HAP-1 (cell line): ENCODE measurements around the gene ANKRD11.
A peak's percentile ranks its signal among the peaks of the same experiment; 100 is the strongest.

Experiments
- DNase-seq, 2 experiments: peaks; one replicate each; pipeline ENCODE4 v3.0.0-alpha.2; 2016 to 2020; ENCODE audit warnings: low spot score in 2 of 2
- H3K27me3 ChIP-seq: fragments of 250-450 bp; sonication (Bioruptor Pico); 2 replicates; pipeline ENCODE4 v1.5.1; 2020; ENCODE audit warnings: low read depth, mild to moderate bottlenecking, moderate library complexity
- H3K36me3 ChIP-seq: fragments of 250-450 bp; sonication (Bioruptor Pico); replicated peaks from 2 replicates; pipeline ENCODE4 v1.5.1; 2020; ENCODE audit warnings: mild to moderate bottlenecking
- H3K4me1 ChIP-seq: fragments of 250-450 bp; sonication (Bioruptor Pico); 2 replicates; pipeline ENCODE4 v1.5.1; 2020; ENCODE audit warnings: mild to moderate bottlenecking
- H3K4me3 ChIP-seq: fragments of 250-450 bp; sonication (Bioruptor Pico); 2 replicates; pipeline ENCODE4 v1.5.1; 2020; ENCODE audit warnings: mild to moderate bottlenecking, moderate library complexity
- H3K9me3 ChIP-seq: fragments of 250-450 bp; sonication (Bioruptor Pico); 2 replicates; pipeline ENCODE4 v1.5.1; 2020; ENCODE audit warnings: mild to moderate bottlenecking, moderate library complexity
- in situ Hi-C: fragments of 300-500 bp; cut with MboI; formaldehyde crosslinking; loops from 3 replicates; pipeline ENCODE4 v1.14.3; 2020; ENCODE audit warnings: low sequenced_read_pairs, inconsistent platforms, mixed read lengths

The ANKRD11 gene

DNA sequence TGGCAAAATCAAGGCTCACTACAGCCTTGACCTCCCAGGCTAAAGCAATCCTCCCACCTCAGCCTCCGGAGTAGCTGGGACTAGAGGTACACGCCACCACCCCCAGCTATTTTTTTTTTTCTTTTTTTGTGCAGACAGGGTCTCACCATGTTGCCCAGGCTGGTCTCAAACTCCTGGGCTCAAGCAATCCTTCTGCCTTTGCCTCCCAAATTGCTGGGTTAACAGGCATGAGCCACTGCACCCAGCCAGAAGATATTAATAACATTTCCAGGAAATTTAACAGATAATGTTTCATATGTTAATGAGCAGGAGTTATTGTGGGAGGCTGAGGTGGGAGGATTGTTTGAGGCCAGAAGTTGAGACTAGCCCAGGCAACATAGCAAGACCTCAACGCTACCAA is 9.4 kb upstream of the ANKRD11 start:
- no peaks in the 10 kb centered on the region for H3K27me3 ChIP-seq
- no peaks in the 10 kb centered on the region for H3K9me3 ChIP-seq
- DNase-seq: no peak
- no peak overlapping the region for H3K4me3 ChIP-seq
- no peaks in the 10 kb centered on the region for H3K36me3 ChIP-seq
- no peaks in the 10 kb centered on the region for H3K4me1 ChIP-seq
- in situ Hi-C loops: no loop called here

DNA sequence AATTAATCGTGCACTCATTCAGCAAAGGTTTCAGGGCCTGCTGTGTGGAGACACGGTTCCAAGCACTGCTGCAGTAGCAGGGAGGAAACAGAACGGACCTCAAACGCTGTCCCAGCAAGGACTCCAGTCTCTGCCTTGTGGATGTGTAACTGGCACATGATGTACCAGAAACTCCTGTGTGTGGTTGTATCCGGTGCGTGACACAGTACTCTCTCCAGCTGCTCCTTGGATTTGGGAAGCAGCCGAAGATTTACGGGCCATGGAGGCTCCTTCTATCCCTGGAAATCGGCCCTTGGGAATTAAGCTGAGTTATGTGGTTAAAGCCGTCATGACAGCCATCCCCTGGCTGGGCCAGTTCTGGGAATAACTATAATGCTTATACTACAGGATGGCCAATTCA is 8.5 kb upstream of the ANKRD11 start:
- H3K4me1 ChIP-seq: no peaks in the 10 kb centered on the region
- in situ Hi-C loops: no loop called here
- no peaks in the 10 kb centered on the region for H3K27me3 ChIP-seq
- DNase-seq: no peak
- no peaks in the 10 kb centered on the region for H3K9me3 ChIP-seq
- H3K36me3 ChIP-seq: no peaks in the 10 kb centered on the region
- H3K4me3 ChIP-seq: no peak overlapping the region

DNA sequence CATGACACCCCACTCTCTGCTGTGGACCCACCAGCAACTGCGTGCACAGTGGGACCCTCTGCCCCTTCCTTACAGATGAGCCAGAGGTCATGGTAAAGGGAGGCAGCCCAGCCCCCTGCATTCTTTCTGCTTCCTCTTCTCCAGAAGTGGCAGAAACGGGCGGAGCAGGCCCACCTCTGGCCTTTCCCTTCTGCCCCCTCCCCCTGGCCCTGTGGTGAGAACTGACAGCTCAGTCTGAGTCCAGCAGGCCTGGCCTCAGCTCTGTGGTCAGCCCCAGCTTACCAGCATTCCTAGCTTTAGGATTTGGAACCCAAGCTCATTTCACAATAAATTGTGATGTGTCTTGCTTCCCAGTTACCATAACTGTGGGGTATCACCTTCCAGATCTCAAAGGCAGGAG is 4.8 kb upstream of the ANKRD11 start:
- H3K36me3 ChIP-seq: no peaks in the 10 kb centered on the region
- in situ Hi-C loops: no loop called here
- H3K4me1 ChIP-seq: peaks cover 6% of the 10 kb centered on the region
- no peak for DNase-seq
- no peaks in the 10 kb centered on the region for H3K27me3 ChIP-seq
- no peaks in the 10 kb centered on the region for H3K9me3 ChIP-seq
- no peak overlapping the region for H3K4me3 ChIP-seq

DNA sequence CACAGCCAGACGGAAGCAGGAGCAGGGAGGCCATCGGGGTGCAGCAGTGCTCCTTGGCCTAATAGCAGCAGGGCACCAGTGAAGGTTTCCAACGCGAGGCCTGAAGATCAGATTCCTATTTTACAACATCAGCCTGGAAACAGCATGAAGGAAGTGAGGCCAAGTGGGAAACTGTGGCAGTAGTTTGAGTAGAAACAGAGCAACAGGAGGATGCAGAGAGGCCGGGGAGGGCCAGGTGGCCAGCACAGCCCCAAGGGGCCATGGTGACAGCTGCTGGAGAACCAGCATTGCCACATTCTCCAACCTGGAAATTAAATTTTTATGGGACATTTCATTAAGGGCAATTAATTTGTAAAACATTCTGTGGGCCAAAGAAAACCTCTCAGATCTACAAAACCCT is 3.4 kb upstream of the ANKRD11 start:
- in situ Hi-C loops: no loop called here

DNA sequence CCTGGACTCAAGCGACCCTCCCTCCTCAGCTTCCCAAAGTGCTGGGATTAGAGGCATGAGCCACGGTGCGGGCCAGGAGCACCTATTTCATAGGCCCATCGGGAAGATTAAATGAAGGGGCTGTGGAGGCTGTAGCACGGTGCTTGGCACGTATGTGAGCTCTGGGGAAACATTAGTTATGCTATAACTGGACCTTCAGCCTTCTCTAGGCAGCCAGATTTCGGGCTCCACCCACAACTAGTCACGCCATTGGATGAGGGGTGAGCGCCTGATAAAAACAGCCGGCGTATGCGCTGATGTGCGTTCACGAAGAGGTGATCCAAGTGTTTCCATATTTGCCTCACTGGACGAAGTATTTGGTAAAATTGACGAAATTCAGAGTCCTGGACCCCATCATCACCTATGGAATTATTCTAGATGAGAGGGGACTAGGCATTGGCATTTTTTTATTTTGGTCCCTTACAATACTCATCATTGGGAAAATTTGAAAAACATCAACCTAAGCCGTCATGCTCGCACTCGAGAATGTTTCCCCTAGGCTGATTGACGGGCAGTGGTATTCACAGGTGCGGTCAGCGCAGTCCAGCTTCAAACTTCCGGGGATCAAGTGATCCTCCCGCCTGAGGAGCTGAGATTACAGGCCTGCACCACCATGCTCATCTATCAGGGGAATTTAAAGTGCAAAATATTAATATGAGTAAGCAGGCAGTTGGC is 1.8 kb upstream of the ANKRD11 start:
- DNase-seq: no peak
- no peaks in the 10 kb centered on the region for H3K9me3 ChIP-seq
- in situ Hi-C loops: no loop called here
- H3K4me1 ChIP-seq: peaks cover 19% of the 10 kb centered on the region
- H3K36me3 ChIP-seq: peaks cover 9% of the 10 kb centered on the region
- H3K4me3 ChIP-seq: peak overlapping the region; percentile 72
- H3K27me3 ChIP-seq: no peaks in the 10 kb centered on the region

More for the DNA sequence above, 3.4 kb upstream of the ANKRD11 start:
- no peaks in the 10 kb centered on the region for H3K9me3 ChIP-seq
- DNase-seq: no peak
- peaks cover 6% of the 10 kb centered on the region for H3K4me1 ChIP-seq
- no peak overlapping the region for H3K4me3 ChIP-seq
- no peaks in the 10 kb centered on the region for H3K36me3 ChIP-seq
- no peaks in the 10 kb centered on the region for H3K27me3 ChIP-seq

DNA sequence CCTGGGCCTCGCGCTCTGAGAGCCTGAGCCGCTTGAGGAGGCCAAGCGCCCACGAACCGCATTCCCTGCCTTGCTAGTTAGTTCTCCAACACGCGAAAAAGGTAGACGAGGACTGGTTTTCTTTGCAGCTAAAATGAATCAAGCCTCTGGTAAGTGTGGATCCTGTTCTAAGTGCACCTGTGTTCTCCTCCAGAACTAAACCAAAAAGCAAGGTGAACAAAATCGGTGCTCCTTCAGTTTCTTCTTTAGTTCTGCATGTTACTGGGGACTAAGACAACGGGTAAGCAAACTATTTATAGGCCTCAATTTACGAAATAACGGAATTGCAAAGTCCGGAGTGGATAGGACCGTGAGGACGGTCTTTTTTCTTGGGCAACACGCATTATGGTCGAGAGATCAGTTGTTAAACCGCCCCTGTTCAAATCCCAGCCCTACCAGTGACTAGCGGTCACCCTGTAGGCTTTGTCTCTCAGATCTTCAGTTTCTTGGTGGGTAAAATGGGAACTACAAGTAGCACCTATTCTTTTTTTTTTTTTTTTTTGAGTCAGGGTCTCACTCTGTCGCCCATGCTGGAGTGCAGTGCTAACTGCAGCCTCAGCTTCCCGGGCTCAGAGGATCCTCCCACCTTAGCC is 993 bp upstream of the ANKRD11 start:
- Histone ChIP-seq H3K9me3 (no peaks in the 10 kb centered on the region), H3K36me3 (peaks cover 10% of the 10 kb centered on the region), H3K4me1 (peaks cover 25% of the 10 kb centered on the region), H3K27me3 (no peaks in the 10 kb centered on the region), H3K4me3 (peak overlapping the region; percentile 72)
- DNase-seq: no peak
- in situ Hi-C loops: no loop called here

DNA sequence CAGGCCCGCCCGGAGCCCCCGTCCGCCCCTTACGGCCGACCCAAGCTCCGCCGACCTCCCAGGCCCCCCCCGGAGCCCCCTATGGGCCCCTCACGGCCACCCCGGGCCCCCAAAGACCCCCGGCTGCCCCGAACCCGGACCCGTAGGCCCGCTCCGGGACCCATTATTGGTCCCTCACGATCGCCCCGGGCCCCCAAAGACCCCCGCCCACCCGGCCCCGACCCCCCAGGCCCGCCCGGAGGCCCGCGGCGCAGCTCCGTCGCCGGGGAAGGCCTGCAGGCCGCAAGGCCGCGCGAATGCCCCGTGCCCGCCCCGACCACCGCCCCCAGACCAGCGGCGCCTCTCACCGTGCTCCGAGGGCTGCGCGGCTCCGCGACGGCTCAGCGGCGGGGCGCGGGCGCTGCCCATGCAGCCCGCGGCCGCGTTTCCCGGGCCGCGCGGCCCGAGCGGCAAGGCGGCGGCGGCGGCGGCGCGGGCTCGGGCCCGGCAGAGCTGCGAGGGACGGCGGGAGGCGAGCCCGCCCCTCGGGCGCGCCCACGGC is 393 bp downstream of the ANKRD11 start:
- Histone ChIP-seq H3K9me3 (no peaks in the 10 kb centered on the region), H3K4me1 (peaks cover 36% of the 10 kb centered on the region), H3K27me3 (no peaks in the 10 kb centered on the region), H3K4me3 (peak overlapping the region; percentile 72), H3K36me3 (peaks cover 14% of the 10 kb centered on the region)
- in situ Hi-C loops: no loop called here
- DNase-seq: no peak

DNA sequence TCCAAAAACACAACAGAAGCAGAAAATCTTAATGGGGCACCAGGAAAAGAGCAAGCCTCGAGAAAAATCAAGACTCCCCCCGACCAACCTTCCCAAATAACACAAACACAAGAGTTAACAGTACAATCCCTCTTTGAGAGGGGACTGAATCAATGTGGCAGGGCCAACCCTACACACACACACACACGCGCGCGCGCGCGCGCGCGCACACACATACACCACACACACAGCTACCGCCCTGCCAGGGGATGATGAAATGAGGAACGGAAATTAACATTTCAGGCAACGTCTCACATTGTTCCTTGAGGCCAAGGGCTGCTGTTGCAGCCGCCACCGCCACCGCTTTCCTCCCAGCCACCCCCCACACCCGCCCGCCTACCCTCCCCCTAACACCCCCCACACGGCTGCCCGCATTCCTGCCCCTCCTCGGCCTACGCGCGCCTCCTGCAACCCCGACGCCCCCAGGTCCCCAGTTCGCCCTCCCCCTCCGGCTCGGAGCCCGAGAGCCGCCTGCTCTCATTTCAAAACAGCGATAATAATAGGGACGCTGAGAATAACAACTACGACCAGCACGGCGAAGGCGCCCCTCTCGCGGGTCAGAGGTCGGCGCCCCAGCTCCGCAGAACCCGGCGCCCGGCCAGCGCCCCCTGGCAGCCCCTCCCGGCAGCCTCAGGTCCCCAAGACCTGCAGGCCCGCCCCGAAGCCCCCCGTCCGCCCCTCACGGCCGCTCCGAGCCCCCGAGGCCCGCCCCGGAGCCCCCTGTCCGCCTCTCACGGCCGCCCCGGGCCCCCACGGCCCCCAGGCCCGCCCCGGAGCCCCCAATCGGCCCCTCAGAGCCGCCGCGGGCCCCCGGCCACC is 1.1 kb downstream of the ANKRD11 start:
- in situ Hi-C loops: no loop called here
- peak overlapping the region; percentile 62 for H3K4me3 ChIP-seq
- peaks cover 16% of the 10 kb centered on the region for H3K36me3 ChIP-seq
- H3K4me1 ChIP-seq: peaks cover 43% of the 10 kb centered on the region
- H3K27me3 ChIP-seq: no peaks in the 10 kb centered on the region
- peak; percentile 83 to 90 for DNase-seq
- H3K9me3 ChIP-seq: no peaks in the 10 kb centered on the region

DNA sequence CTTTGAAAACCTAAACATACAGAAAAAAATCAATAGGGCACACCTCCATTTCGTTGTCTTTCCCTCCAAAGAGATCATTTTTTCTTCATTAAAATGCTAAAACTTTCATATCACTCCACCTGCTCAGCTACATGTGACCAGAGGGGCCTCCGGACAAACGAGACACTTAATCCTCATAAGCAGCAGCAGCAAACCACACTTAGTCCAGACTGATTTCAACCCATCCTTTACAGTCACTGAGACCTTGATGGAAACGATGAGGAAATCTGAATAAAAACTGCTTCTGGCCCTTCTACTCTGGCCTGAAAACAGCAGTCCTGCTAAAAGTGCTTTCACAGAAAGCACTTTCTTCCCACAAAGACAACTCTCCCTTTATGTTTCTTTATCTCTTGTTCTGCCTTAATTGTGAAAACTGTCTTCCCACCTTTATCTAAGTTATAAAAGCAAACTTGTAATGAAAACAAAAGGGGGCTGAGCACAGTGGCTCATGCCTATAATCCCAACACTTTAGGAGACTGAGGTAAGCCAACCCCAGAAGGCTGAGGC is 4.6 kb downstream of the ANKRD11 start:
- Histone ChIP-seq H3K4me1 (peaks cover 39% of the 10 kb centered on the region), H3K4me3 (no peak overlapping the region), H3K27me3 (no peaks in the 10 kb centered on the region), H3K36me3 (peaks cover 33% of the 10 kb centered on the region), H3K9me3 (no peaks in the 10 kb centered on the region)
- in situ Hi-C loops: no loop called here
- DNase-seq: peak in 1 of 2 experiments; percentile 37

DNA sequence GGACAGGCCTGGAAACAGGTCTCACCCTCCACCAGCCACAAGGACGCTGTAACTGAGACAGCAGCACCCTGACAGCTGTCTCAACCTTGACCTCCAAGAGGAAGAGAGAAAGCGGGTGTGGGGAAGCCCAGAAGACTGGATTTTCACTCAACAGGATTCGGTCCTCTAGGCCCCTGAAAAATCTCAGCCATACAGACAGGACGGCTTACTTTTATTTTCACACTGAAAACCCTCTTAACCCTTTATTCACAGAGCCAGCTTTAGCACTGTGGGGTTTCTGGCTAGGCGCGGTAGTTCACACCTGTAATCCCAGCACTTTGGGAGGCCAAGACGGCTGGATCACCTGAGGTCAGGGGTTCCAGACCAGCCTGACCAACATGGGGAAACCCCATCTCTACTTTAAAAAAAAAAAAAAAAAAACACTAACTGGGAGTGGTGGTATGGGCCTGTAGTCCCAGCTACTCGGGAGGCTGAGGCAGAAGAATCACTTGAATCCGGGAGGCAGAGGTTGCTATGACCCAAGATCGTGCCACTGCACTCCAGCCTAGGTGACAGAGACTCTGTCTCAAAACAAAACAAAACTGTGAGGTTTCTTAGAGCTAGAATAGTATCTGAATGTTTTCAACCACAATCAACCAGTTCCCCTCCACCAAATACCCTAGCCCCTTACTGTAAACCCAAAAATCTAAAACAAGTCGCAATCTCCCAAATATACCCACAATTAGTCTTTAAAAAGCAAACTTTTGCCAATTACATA is 5.3 kb downstream of the ANKRD11 start:
- DNase-seq: no peak
- no peak overlapping the region for H3K4me3 ChIP-seq
- peaks cover 38% of the 10 kb centered on the region for H3K36me3 ChIP-seq
- peaks cover 39% of the 10 kb centered on the region for H3K4me1 ChIP-seq
- no peaks in the 10 kb centered on the region for H3K27me3 ChIP-seq
- H3K9me3 ChIP-seq: no peaks in the 10 kb centered on the region
- in situ Hi-C loops: no loop called here

DNA sequence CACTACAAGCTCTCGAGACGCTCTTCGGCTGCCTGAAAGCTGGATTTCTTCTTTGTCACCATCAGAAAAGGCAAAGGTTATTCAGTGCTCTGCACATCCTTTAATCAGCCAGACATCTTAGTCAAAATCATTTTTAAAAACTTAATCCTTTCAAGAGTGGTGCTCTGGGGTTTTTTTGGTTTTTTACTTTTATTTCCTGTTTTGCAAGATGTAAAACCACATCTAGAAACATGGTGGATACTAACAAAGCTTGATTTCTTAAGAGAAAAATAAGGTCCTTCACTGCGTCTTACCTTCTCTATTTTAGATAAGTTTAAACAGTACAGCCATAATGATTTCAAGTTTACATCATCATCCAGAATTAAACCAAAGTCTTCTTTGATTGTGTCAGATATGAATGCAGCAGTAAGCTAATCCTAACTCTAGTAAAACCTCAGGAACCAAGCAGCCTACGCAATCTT is 6.3 kb downstream of the ANKRD11 start:
- Histone ChIP-seq H3K36me3 (peaks cover 38% of the 10 kb centered on the region), H3K4me3 (no peak overlapping the region), H3K9me3 (no peaks in the 10 kb centered on the region), H3K4me1 (peaks cover 39% of the 10 kb centered on the region), H3K27me3 (no peaks in the 10 kb centered on the region)
- no peak for DNase-seq
- in situ Hi-C loops: no loop called here

DNA sequence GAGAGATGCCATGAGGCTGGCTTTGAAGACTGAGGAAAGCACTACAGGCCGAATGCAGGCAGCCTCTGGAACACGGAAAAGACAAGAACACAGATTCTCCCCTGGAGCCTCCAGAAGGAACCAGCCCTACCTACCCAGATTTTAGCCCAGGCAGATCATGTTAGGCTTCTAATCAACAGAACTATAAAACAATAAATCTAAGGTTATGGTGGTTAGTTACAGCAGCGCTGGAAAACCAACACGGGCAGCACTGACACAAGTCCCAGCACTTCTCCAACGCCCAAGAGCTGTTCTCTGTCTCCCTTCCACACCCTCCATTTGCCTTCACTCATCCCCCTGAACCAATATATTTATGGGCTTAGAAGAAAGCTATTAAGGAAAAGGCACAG is 7.5 kb downstream of the ANKRD11 start:
- H3K36me3 ChIP-seq: peaks cover 36% of the 10 kb centered on the region
- no peaks in the 10 kb centered on the region for H3K27me3 ChIP-seq
- no peaks in the 10 kb centered on the region for H3K9me3 ChIP-seq
- peaks cover 31% of the 10 kb centered on the region for H3K4me1 ChIP-seq
- in situ Hi-C loops: no loop called here
- DNase-seq: no peak
- no peak overlapping the region for H3K4me3 ChIP-seq
